ENCODE measurements around the gene TNNT1.

The TNNT1 gene

DNA sequence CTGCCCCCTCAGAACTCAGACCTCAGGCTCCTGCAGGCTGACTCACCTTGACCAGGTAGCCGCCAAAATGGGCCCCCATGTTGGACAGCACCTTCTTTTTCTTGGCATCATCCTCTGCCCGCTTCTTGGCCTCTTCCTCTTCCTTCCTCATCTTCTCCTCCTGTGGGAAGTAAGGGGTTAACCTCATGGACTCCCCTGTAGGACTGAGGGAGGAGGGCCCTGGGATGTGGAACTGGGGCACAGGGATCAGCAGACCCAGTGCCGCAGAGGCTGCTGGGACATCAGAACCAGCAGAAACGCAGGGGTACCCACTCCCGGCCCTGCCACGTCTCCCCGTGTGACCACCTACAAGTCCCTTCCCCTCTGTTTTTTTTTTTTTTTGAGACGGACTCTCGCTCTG is 11.1 kb downstream of the TNNT1 start:
- DNase-seq (ENCODE audit: low read depth): no peak

DNA sequence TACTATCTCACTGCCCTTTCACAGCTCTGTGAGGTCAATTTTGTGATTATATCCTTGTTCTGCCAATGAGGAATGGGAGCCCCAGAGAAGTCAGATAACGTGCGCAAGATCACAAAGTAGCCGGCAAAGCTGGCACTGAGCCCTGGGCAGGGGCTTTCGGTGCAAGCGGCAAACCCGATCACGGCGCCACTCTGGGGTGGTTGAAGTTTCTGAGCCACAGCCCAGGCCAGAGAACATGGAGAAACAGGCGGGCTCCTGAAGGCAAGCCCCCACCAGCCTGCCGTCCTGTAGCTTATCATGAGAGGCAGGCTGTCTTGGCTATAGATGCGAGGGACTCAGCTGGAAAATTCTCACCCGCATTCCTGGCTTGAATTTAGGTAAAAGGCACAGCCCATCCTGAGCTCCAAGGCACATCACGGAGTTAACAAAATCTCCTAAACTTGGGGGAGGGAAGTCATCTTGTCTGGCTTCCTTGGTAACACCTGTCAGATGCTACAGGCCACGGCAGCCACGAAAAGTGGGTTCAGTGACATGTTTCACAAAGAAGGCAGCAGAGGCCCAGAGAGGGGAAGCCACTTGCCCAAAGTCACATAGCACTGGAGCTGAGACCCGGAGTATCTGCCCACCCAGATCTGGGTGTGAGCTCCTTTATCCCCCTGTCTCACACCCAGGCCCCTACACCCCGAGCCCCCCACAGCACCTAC is 12.5 kb downstream of the TNNT1 start:
- no peak for DNase-seq (ENCODE audit: low read depth)

DNA sequence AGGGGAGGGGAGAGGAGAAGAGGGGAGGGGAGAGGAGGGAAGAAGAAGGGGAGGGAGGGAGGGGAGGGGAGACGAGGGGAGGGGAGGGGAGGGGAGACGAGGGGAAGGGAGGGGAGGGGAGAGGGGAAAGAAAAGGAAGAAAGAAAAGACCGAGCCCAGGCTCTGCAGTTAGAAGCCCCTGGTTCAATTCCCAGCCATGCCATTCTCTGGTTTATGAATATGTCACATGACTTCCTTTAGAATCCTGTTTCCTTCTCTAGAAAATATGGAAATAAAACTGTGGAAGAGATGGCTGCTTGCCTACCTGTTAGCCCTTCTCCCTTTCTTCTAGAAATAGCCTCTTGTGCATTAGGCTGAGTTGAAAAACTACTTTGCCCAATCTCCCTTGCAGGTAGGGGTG is 14.3 kb downstream of the TNNT1 start:
- DNase-seq (ENCODE audit: low read depth): no peak

DNA sequence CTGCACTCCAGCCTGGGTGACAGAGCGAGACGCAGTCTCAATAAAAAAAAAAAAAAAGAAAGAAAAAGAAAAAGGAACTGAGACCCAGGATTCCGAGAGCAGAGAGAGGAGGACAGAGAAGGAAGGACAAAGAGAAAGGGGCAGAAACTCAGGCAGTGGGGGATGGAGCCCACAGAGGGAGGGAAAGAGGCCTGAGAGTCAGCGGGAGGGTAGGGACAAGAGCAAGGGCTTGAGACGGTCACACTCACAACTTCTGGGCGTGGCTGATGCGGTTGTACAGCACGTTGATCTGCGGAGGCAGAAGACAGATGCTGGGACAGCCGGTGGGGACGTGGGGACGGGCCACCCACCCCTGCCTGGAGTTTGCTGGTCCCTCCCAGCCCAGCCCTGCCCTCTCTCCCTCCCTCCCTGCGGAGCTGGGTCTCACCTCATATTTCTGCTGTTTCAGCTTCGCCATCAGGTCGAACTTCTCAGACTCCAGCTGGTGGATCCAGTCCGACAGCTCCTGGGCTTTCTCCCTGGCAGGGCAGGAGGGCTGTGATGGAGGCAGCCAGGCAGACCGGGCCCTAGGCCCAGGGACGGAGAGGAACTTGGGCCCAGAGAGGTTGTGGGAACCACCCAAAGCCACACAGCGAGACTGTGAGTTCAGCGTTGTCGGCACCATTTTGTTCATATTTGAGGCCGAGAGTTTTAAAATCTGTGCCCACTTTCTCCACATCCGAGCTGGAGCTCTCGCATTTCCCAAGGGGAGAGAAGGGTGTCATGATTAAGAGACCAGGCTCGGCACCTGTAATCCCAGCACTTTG is 15.2 kb downstream of the TNNT1 start:
- no peak for DNase-seq (ENCODE audit: low read depth)

DNA sequence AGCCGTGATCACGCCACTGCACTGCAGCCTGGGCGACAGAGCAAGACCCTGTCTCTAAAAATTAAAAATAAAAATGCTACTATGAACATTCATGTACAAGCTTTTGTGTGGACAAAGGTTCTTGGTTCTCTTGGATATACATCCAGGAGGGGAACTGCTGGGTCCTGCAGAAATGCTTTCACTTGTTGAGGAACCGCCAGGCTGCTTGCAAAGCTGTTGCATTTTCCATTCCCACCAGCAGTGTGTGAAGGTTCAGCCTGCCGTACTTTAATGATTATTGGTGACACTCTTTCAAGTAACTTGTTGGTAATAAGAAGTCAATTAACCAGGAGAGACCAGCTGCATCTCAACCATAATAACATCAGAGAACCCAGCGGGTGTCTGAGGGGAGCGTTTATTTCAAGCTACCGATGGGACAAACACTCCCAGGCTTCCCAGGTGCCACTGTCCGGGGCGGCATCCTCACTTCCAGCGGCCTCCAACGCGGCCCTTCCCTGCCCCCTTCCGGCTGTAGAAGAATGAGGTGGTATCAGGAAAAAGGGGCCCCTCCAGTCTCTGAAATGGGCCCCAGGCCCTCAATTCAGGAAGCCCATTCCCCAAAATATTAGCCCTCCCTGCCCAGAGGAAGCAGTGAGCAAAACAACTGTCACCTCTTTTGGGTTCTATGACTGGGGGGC is 16.4 kb downstream of the TNNT1 start:
- DNase-seq (ENCODE audit: low read depth): no peak

DNA sequence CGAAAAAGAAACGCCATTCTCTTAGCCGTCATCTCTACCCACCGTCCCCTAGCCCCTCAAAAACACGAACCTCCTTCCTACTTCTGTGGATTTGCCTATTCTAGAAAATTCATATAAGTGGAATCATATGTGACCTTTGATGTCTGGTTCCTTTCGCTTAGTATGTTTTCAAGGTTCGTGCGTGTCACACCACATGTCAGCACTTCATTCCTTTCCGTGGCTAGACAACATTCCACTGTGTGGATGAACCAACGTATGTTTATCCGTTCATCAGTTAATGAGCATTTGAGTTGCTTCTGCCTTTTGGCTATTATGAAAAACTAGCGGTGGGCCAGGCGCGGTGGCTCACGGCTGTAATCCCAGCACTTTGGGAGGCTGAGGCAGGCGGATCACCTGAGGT is 17.6 kb downstream of the TNNT1 start:
- DNase-seq (ENCODE audit: low read depth): no peak

DNA sequence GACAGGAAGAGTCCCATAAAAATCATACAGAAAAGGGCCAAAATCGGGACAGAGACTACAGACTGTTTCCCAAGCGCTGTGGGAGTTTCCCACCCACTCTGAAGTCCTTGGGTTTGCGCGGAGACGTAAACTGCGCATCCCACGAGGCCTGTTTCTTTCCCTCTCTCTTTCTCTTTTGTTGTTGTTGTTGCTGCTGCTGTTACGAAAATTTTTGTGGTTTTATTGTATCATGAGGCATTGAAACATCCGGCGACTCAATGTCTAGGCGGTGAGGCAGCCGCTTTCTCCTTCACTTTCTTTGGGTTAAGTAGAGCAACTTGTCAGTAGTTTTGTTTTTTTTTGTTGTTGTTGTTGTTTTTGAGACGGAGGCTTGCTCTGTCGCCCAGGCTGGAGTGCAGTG is 30.0 kb downstream of the TNNT1 start:
- no peak for DNase-seq (ENCODE audit: low read depth)

DNA sequence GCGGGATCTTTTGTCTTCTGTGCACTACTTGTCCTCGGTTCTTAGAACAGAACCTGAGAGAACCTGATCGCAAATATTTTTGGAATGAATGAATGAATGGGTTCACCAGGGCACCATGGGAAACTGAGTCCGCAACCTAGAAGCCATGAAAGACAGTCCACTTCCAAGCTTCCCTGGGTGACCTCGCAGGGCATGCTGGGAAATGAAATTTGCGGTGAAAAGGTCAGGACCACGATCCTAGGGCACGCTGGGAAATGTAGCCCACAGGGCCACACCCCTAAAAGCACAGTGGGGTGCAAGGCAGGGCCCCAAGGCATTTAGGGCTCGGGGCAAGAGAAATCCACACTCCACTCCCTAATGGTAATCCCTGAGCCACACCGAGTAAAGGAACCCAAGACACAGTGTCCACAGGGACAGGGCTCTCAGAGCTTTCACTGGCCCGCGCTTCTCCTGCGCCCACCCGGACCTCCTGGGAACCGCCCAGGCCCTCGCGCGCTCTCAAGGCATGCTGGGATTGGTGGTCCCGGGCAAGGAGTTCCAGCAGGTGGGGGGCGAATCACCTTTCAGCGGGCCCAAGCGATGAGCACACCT is 30.5 kb downstream of the TNNT1 start:
- peak; percentile 22 for DNase-seq (ENCODE audit: low read depth)

DNA sequence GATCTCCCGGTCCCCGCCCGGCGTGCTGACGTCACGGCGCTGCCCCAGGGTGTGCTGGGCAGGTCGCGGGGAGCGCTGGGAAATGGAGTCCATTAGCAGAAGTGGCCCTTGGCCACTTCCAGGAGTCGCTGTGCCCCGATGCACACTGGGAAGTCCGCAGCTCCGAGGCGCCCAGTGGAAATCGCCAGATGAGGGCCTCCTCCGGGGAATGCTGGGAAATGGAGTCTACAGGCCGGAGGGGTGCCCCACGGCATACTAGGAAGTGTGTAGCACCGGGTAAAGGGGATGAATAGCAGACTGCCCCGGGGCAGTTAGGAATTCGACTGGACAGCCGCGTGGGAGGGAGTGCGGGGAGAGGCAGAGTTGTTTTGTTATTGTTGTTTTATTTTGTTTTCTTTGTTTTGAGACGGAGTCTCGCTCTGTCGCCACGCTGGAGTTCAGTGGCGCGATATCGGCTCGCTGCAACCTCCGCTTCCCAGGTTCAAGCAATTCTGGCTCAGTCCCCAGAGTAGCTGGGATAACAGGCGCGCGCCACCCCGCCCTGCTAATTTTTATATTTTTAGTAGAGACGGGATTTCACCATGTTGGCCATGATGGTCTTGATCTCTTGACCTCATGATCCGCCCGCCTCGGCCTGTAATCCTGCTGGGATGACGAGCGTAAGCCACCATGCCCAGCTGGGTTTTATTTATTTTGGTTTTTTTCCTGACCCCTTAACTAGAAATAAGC is 31.2 kb downstream of the TNNT1 start:
- peak; percentile 99 for DNase-seq (ENCODE audit: low read depth)

DNA sequence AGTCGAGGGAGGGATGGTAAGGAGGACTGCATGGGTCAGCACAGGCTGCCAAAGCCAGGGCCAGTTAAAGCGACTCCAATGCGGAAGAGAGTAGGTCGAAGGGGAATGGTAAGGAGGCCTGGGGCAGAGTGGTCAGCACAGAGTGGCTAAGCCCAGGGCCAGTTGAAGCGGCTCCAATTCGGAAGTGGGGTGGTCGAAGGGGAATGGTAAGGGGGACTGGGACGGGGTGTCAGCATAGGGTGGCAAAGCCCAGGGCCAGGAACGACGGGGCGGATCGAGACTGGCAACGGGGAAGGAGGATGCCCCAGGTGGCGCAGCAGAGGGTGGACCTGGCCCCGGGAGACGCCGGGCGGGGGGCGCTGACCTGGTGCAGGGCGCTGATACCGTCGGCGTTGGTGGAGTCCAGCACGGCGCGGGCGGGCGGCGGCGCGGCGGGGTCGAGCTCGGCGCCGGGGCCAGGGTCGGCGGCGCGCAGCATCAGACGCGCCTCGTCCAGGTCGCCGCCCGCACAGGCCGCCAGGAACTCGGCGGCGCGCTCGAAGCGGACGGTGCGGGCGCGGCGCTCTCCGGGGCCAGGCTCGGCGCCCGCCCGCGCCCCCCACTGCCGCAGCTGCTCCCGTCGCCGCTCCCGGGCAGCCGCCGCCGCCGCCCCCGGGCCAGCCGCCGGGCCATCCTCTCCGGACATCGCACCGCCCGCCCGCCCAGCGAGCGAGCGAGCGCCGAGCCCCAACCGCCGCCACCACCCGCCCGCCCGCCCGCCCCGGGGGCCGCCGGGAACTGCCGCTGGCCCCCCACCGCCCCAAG is 31.9 kb downstream of the TNNT1 start, which contains the start of gene PPP1R12C:
Gene PPP1R12C (minus strand): TSS at position 779 of the 804 bp plus-strand sequence. CDS start 94 bp downstream, at position 685.
- DNase-seq (ENCODE audit: low read depth): no peak

DNA sequence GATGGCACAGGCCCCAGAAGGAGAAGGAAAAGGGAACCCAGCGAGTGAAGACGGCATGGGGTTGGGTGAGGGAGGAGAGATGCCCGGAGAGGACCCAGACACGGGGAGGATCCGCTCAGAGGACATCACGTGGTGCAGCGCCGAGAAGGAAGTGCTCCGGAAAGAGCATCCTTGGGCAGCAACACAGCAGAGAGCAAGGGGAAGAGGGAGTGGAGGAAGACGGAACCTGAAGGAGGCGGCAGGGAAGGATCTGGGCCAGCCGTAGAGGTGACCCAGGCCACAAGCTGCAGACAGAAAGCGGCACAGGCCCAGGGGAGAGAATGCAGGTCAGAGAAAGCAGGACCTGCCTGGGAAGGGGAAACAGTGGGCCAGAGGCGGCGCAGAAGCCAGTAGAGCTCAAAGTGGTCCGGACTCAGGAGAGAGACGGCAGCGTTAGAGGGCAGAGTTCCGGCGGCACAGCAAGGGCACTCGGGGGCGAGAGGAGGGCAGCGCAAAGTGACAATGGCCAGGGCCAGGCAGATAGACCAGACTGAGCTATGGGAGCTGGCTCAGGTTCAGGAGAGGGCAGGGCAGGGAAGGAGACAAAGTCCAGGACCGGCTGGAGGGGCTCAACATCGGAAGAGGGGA is 32.7 kb downstream of the TNNT1 start:
- peak; percentile 38 for DNase-seq (ENCODE audit: low read depth)

DNA sequence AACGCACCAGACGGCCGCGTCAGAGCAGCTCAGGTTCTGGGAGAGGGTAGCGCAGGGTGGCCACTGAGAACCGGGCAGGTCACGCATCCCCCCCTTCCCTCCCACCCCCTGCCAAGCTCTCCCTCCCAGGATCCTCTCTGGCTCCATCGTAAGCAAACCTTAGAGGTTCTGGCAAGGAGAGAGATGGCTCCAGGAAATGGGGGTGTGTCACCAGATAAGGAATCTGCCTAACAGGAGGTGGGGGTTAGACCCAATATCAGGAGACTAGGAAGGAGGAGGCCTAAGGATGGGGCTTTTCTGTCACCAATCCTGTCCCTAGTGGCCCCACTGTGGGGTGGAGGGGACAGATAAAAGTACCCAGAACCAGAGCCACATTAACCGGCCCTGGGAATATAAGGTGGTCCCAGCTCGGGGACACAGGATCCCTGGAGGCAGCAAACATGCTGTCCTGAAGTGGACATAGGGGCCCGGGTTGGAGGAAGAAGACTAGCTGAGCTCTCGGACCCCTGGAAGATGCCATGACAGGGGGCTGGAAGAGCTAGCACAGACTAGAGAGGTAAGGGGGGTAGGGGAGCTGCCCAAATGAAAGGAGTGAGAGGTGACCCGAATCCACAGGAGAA is 33.5 kb downstream of the TNNT1 start:
- no peak for DNase-seq (ENCODE audit: low read depth)

DNA sequence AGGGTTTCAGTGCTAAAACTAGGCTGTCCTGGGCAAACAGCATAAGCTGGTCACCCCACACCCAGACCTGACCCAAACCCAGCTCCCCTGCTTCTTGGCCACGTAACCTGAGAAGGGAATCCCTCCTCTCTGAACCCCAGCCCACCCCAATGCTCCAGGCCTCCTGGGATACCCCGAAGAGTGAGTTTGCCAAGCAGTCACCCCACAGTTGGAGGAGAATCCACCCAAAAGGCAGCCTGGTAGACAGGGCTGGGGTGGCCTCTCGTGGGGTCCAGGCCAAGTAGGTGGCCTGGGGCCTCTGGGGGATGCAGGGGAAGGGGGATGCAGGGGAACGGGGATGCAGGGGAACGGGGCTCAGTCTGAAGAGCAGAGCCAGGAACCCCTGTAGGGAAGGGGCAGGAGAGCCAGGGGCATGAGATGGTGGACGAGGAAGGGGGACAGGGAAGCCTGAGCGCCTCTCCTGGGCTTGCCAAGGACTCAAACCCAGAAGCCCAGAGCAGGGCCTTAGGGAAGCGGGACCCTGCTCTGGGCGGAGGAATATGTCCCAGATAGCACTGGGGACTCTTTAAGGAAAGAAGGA is 34.4 kb downstream of the TNNT1 start:
- no peak for DNase-seq (ENCODE audit: low read depth)

DNA sequence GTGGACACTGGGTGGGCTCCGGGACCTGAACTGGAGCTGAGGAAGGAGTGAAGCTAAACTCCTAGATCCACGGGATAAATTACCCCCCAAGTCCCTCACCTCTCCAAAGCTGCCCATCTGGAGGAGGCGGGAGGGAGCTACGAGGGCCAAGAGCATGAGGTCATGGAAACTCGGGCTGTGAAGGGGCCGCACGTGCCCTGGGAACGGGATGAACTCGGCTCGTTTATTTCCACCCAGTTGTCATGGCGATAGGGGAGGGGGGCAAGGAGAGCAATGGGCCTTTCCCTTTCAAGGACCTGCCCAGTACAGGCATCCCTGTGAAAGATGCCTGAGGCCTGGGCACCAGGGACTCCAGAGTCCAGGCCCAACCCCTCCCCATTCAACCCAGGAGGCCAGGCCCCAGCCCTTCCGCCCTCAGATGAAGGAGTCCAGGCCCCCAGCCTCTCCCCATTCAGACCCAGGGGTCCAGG is 35.4 kb downstream of the TNNT1 start:
- peak; percentile 67 for DNase-seq (ENCODE audit: low read depth)

DNA sequence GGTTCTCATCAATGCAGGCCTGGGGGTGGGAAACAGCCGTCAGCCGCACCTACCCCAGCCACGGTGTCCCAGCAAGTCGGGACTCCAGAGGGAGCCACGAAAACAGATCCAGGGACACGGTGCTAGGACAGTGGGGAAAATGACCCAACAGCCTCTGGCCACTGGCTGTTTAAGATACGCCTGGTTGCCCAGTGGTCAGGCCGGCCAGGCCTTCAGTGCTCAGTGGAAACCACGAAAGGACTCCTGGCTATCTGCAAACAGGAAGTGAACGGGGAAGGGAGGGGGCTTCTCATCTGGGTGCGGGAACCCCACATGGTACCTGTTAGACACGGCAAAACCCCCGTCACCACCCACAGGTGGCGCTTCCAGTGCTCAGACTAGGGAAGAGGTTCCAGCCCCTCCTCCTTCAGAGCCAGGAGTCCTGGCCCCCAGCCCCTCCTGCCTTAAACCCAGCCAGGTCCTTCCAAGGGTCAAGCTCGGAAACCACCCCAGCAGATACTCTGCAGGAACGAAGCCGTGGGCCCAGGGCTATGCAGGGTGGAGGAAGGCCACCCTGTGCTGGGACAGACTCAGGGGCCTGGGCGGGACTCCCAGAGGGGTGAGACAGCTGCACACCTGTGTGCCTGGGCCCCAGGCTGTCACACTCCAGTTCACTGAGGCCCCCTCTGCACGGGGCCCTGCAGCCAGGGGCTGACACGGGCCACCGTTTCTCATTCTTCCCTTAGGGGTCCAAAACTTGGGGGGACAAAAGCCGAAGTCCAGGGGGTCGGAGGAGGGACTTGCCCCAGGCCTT is 36.0 kb downstream of the TNNT1 start:
- no peak for DNase-seq (ENCODE audit: low read depth)

DNA sequence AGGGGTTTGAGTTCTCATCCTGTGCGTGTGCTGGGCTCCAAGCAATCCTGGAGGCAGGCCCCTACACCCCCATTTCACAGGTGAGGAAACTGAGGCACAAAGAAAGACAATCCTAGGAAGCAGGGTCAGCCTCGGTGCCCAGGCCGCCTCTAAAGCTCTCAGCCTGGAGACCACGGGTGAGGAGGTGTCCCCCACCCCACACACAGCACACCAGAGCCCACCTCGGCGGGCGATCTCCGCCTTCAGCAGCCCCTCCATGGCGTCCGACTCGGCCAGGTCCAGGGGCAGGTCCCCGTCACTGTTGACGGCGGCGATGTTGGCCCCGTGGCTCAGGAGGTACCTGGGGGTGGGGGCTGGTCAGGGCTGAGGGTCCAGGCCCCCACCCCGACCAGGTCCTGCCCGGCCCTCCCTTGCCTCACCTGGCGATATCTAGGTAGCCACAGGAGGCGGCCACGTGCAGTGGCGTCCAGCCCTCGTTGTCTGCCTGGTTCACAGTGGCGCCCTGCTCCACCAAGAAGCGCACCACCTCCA is 36.7 kb downstream of the TNNT1 start:
- DNase-seq (ENCODE audit: low read depth): no peak

DNA sequence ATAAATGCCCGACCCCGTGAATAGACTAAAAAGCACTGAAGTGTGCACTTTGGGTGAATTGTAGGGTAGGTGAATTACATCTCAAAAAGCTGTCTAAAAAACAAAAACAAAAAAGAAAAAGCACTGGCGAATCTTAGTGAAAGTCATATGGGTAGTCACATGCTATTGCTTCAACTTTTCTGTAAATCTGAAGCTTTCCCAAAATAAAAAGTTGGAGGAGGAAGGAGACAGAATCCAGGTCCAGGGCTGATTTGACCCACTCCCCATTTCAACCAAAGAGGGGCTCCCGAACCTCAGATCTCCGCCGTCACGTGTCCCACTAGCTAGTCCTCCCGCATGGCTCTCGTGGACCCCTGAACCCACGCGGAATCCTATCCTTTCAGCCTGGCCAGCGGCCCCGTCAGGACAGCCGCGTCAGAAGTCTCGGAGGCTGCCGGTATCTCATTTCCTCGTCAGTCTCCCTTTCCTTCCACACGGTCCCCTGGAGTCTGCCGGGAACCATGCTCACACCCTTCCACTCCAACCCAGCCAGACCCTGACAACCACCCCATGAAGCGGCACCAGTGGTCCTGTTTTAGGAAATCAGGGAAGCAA is 37.7 kb downstream of the TNNT1 start:
- DNase-seq (ENCODE audit: low read depth): no peak

All from stromal cell of bone marrow (primary cell).